Mesodermal cell (in vitro differentiated cells): ENCODE results near the gene DUSP1. TPM values are rescaled to one million over a fixed set of nuclear protein-coding genes. Genes with fewer than 3 reads are reported as not detected.
A peak's percentile ranks its signal among the peaks of the same experiment; 100 is the strongest.
"Not testable (repeated sequence)": the region's sequence is repeated elsewhere in the genome, so short reads cannot be mapped to it uniquely, and the experiment has no call there.

Experiments
- H3K27ac ChIP-seq: 2 replicates; pipeline ENCODE4 v1.7.0; 2013; ENCODE audit warnings: mild to moderate bottlenecking, low read depth, low read length, moderate library complexity; ENCODE audit not compliant: severe bottlenecking
- H3K36me3 ChIP-seq: 2 replicates; pipeline ENCODE4 v1.7.1; 2013; ENCODE audit warnings: mild to moderate bottlenecking, low read length, moderate library complexity; ENCODE audit not compliant: control insufficient read depth, insufficient read depth
- H3K4me1 ChIP-seq: one replicate; pipeline ENCODE4 v1.7.1; 2013; ENCODE audit warnings: mild to moderate bottlenecking, low read length; ENCODE audit not compliant: insufficient read depth, control insufficient read depth, poor library complexity, severe bottlenecking
- H3K4me3 ChIP-seq: 2 replicates; pipeline ENCODE4 v1.7.0; 2013; ENCODE audit warnings: low read length, control low read depth, mild to moderate bottlenecking; ENCODE audit not compliant: insufficient read depth, poor library complexity, severe bottlenecking; ENCODE audit errors: extremely low read depth
- H3K9me3 ChIP-seq: 2 replicates; pipeline ENCODE4 v1.7.1; 2013; ENCODE audit warnings: mild to moderate bottlenecking, low read length, moderate library complexity; ENCODE audit not compliant: control insufficient read depth
- WGBS, 2 experiments: methylation state at CpG; one replicate each; pipeline ENCODE4 v1.1.5; 2013; ENCODE audit warnings: missing lambda C conversion rate in 2 of 2; ENCODE audit not compliant: insufficient coverage in 2 of 2; 5-methylcytosine and 5-hydroxymethylcytosine counted together
- polyA plus RNA-seq, 2 experiments: library from polyadenylated mRNA; stranded (reverse); fragments of 50-300 nt; gene quantifications; one replicate each; pipeline ENCODE4 v1.2.3, GENCODE V29; 2013

DUSP1 gene
- 46.7 TPM for polyA plus RNA-seq (2013, experiment 1 of 2)
- 41.2 TPM for polyA plus RNA-seq (2013, experiment 2 of 2)

DNA sequence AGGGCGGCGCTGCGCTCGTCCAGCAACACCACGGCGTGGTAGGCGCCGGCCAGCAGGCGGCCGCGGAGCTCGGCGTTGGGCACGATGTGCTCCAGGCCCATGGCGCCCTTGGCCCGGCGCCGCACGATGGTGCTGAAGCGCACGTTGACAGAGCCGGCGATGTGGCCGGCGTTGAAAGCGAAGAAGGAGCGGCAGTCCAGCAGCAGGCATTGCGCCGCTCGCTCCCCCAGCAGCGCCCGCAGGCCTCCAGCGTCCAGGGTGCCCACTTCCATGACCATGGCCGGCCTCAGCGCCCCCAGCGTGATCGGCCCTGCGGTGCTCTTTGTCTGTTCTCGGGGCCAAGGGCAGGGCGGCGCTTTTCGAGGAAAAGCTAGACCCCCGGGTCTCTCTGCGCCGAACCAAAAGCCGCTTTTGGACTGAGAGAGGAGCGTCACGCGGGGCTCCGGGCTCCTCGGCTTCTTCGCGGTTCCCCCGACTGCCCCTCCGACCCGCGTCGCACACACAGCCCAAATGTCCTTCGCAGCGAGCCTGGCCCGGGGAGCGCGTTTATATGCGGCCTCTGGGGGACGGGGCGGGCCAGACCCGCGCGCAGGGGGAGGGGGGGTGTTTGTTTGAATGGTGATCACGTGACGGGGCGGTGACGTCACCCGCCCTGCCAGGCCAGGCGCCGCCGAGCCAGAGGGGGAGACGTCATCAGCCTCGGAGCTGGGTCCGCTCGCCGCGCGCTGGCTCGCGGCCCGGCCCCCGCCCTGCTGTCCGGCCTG is at the start of gene DUSP1:
Gene DUSP1, minus strand, starts transcription at position 521 of the 764 bp plus-strand sequence. Its CDS starts 243 bp downstream, at position 278.
- peak within 1 kb of the TSS; percentile 96 for H3K4me3 ChIP-seq
- peaks cover 27% of the 10 kb centered on the region for H3K36me3 ChIP-seq
- H3K9me3 ChIP-seq = no peaks in the 10 kb centered on the region
- H3K27ac ChIP-seq = peak within 1 kb of the TSS; percentile 92
- H3K4me1 ChIP-seq = peaks cover 29% of the 10 kb centered on the region
- WGBS, 2 experiments = 0% methylated on average over 61 to 74 of the region's 89 CpGs

DNA sequence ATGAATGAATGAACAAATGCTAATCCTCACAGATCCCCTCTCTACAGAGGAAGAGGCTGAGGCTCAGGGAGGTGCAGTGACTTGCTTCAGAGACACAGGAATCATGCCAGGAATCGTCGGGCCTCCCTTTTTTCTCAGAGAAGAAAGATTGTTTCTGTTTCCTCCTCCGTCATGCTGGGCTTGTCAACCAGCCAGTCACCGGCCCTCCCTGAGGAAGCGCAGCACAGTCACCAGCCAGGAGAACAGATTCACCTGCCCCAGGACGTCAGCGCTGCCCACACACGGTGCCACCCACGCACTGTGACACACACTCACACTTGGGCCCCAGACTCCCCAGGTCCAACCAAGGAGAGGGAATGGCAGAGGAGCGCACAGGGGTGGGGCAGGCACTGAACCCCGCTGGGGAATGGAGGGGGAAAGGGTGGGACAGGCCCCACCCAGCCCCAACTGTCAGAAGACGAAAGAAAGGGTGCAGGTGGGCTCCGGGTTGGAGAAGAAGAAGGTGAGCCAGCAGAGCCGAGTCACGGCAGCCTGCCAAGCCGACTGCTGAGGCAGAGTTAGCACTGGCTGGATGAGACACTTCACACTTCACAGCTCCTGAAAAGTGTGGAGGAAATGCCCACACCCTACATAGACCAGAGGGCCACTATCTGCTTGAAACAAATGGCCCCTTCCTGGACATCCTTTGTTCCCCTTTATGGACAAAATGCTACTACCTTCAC is 49.2 kb upstream of the DUSP1 start:
- H3K36me3 ChIP-seq = no peaks in the 10 kb centered on the region
- H3K27ac ChIP-seq = no peak overlapping the region
- H3K4me1 ChIP-seq = no peaks in the 10 kb centered on the region
- peaks cover 1% of the 10 kb centered on the region for H3K9me3 ChIP-seq
- 69 to 75% methylated on average over 10 of the region's 16 CpGs for WGBS, 2 experiments
- no peak overlapping the region for H3K4me3 ChIP-seq

GRCh38 chr5:172819569-172819968 is 48.6 kb upstream of the DUSP1 start:
- Histone ChIP-seq H3K4me1 (no peaks in the 10 kb centered on the region), H3K36me3 (no peaks in the 10 kb centered on the region), H3K9me3 (no peaks in the 10 kb centered on the region), H3K4me3 (no peak overlapping the region), H3K27ac (no peak overlapping the region)
- 96 to 100% methylated on average over 2 to 3 of the region's 3 CpGs for WGBS, 2 experiments

GRCh38 chr5:172818081-172818480 is 47.1 kb upstream of the DUSP1 start:
- no peak overlapping the region for H3K4me3 ChIP-seq
- no peaks in the 10 kb centered on the region for H3K36me3 ChIP-seq
- 100% methylated on average over 2 of the region's 3 CpGs; no CpG with 5 or more reads in 1 of the 2 experiments for WGBS, 2 experiments
- H3K4me1 ChIP-seq = no peaks in the 10 kb centered on the region
- no peak overlapping the region for H3K27ac ChIP-seq
- no peaks in the 10 kb centered on the region for H3K9me3 ChIP-seq

GRCh38 chr5:172817664-172818063 is 46.7 kb upstream of the DUSP1 start:
- no peaks in the 10 kb centered on the region for H3K4me1 ChIP-seq
- no peaks in the 10 kb centered on the region for H3K9me3 ChIP-seq
- no peaks in the 10 kb centered on the region for H3K36me3 ChIP-seq
- no peak overlapping the region for H3K27ac ChIP-seq
- 90 to 98% methylated on average over 3 to 5 of the region's 7 CpGs for WGBS, 2 experiments
- no peak overlapping the region for H3K4me3 ChIP-seq

GRCh38 chr5:172816925-172817562 is 46.0 kb upstream of the DUSP1 start:
- Histone ChIP-seq H3K27ac (no peak overlapping the region), H3K4me3 (no peak overlapping the region), H3K9me3 (no peaks in the 10 kb centered on the region), H3K36me3 (no peaks in the 10 kb centered on the region), H3K4me1 (no peaks in the 10 kb centered on the region)
- 100% methylated on average over 2 of the region's 5 CpGs; no CpG with 5 or more reads in 1 of the 2 experiments for WGBS, 2 experiments

DNA sequence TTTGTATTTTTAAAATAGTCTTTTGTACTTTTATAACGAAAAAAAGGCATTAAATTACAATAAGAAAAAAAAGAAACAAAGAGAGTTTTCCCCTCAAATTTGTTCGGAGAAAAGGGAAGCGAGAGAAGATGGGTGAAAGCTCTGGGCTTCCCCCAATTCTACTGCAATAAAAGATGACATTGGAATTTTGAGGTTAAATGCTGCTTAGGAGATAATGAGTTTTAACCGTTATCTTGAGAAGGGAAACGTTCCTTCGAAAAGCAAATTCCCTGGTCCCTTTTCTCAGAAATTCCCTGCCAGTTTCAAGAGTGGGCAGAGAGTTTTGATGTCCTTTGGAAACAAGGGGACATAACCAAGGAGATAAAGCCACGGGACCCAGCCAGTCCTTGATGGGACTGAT is 44.6 kb upstream of the DUSP1 start:
- Histone ChIP-seq H3K4me1 (no peaks in the 10 kb centered on the region), H3K27ac (no peak overlapping the region), H3K4me3 (no peak overlapping the region), H3K9me3 (no peaks in the 10 kb centered on the region), H3K36me3 (no peaks in the 10 kb centered on the region)
- 89% methylated on average over 3 of the region's 7 CpGs; no CpG with 5 or more reads in 1 of the 2 experiments for WGBS, 2 experiments

DNA sequence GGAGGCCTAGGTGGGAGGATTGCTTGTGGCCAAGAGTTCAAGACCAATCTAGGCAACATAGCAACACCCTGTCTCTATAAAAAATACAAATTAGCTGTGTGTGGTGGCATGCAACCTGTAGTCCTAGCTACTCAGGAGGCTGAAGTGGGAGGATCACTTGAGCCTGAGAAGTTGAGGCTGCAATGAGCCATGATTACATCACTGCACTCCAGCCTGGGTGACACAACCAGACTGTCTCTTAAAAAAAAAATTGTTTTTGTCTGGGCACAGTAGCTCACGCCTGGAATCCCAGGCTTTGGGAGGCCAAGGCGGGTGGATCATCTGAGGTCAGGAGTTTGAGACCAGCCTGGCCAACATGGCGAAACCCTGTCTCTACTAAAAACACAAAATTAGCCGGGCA is 40.0 kb upstream of the DUSP1 start:
- peaks cover 11% of the 10 kb centered on the region for H3K4me1 ChIP-seq
- H3K36me3 ChIP-seq, H3K4me3 ChIP-seq, H3K9me3 ChIP-seq, H3K27ac ChIP-seq: not testable (repeated sequence)
- 93 to 100% methylated on average over 3 to 4 of the region's 4 CpGs for WGBS, 2 experiments

GRCh38 chr5:172809774-172810173 is 38.8 kb upstream of the DUSP1 start:
- Histone ChIP-seq H3K4me3 (no peak overlapping the region), H3K36me3 (no peaks in the 10 kb centered on the region), H3K9me3 (peaks cover 10% of the 10 kb centered on the region), H3K4me1 (peaks cover 11% of the 10 kb centered on the region), H3K27ac (no peak overlapping the region)
- WGBS, 2 experiments = no CpG with 5 or more reads among the region's 2 CpGs

DNA sequence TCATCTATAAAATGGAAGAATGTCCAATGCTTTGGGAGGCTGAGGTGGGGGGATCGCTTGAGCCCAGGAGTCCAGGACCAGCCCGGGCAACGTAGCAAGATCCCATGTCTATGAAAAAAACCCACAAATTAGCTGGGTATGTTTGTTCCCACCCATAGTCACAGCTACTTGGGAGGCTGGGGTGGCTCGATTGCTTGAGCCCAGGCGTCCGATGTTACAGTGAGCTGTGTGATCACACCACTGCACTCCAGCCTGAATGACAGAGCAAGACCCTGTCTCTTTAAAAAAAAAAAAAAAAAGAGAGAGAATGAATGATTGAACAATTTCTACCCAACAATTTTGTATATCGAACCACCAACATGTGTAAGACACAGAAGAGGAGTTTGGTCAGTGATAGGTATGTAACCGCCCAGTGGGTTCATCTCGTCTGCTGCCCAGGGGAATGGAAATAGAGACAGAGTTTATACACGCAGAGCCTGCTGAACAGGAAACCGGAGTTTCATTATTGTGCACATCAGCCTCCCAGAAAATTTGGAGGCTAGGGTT is 36.8 kb upstream of the DUSP1 start:
- peak overlapping the region; percentile 1 for H3K4me3 ChIP-seq
- peaks cover 11% of the 10 kb centered on the region for H3K4me1 ChIP-seq
- H3K36me3 ChIP-seq = no peaks in the 10 kb centered on the region
- peaks cover 10% of the 10 kb centered on the region for H3K9me3 ChIP-seq
- 100% methylated on average over 2 to 6 of the region's 11 CpGs for WGBS, 2 experiments
- peak overlapping the region; percentile 79 for H3K27ac ChIP-seq
